IMR-90 (cell line): ENCODE measurements around the gene GPSM3. TPM values are rescaled to one million over a fixed set of nuclear protein-coding genes. Genes with fewer than 3 reads are reported as not detected.

Experiments
- ATAC-seq: fragments of 200-7000 bp; cut with Tn5 transposase; 2 replicates; pipeline ENCODE4 v1.9.1; 2020; ENCODE audit warnings: low read depth, mild to moderate bottlenecking, moderate library complexity
- BruUV-seq: library from RNA; stranded (reverse); fragments of 400-500 nt; replicated peaks from 2 replicates; lab custom pipeline; 2021; lab: Mats Ljungman, UMichigan
- CTCF ChIA-PET: fragments of 300-600 bp; formaldehyde crosslinking; extraction: SDS; loops from one replicate; lab custom pipeline; 2021; ENCODE audit warnings: antibody characterized with exemption; lab: Yijun Ruan, JAX
- POLR2A ChIA-PET: fragments of 300-600 bp; sonication (Branson Sonifier 250); formaldehyde crosslinking; loops from one replicate; lab custom pipeline; 2022; ENCODE audit warnings: antibody characterized with exemption; ENCODE audit not compliant: unreplicated experiment; lab: Charles Lee
- DNase-seq: peaks from one replicate; pipeline ENCODE4 v3.0.0; 2013
- H2AFZ ChIP-seq: replicated peaks from 2 replicates; pipeline ENCODE3; 2013; ENCODE audit warnings: low read length, mild to moderate bottlenecking; ENCODE audit not compliant: poor library complexity
- H2AK5ac ChIP-seq: 2 replicates; pipeline ENCODE4 v1.6.1; 2013; ENCODE audit warnings: low read depth, low read length, inconsistent platforms
- H2AK9ac ChIP-seq: replicated peaks from 2 replicates; pipeline ENCODE3; 2013; ENCODE audit warnings: mild to moderate bottlenecking, low read depth, low read length, moderate library complexity; ENCODE audit not compliant: poor library complexity
- H2BK120ac ChIP-seq: 2 replicates; pipeline ENCODE4 v1.6.1; 2013; ENCODE audit warnings: low read depth, low read length, inconsistent platforms
- H2BK15ac ChIP-seq: 3 replicates; pipeline ENCODE4 v1.6.1; 2013; ENCODE audit warnings: low read depth, low read length, inconsistent platforms
- H2BK20ac ChIP-seq: 2 replicates; pipeline ENCODE4 v1.6.1; 2013; ENCODE audit warnings: low read depth, mild to moderate bottlenecking, inconsistent platforms, low read length, moderate library complexity
- H2BK5ac ChIP-seq: 2 replicates; pipeline ENCODE4 v1.6.1; 2013; ENCODE audit warnings: mild to moderate bottlenecking, low read depth, low read length, inconsistent platforms; ENCODE audit not compliant: poor library complexity, severe bottlenecking
- H3K14ac ChIP-seq: replicated peaks from 2 replicates; pipeline ENCODE4 v1.6.1; 2013; ENCODE audit warnings: low read depth, low read length, inconsistent platforms
- H3K18ac ChIP-seq: 2 replicates; pipeline ENCODE4 v1.6.1; 2013; ENCODE audit warnings: low read depth, low read length, control low read depth
- H3K23ac ChIP-seq: 2 replicates; pipeline ENCODE4 v1.6.1; 2013; ENCODE audit warnings: low read depth, low read length, inconsistent platforms
- H3K27ac ChIP-seq: 2 replicates; pipeline ENCODE4 v1.5.1; 2013; ENCODE audit warnings: mild to moderate bottlenecking, control low read depth, low read length; ENCODE audit not compliant: insufficient read depth
- H3K27me3 ChIP-seq: 2 replicates; pipeline ENCODE4 v1.6.1; 2013; ENCODE audit warnings: low read length; ENCODE audit not compliant: control insufficient read depth, insufficient read depth
- H3K36me3 ChIP-seq: 2 replicates; pipeline ENCODE4 v1.6.1; 2013; ENCODE audit warnings: low read length, mixed read lengths; ENCODE audit not compliant: control insufficient read depth, insufficient read depth
- H3K4ac ChIP-seq: 2 replicates; pipeline ENCODE4 v1.6.1; 2013; ENCODE audit warnings: low read depth, low read length, inconsistent platforms
- H3K4me1 ChIP-seq: 2 replicates; pipeline ENCODE4 v1.6.1; 2013; ENCODE audit warnings: low read length, mixed read lengths; ENCODE audit not compliant: control insufficient read depth, insufficient read depth
- H3K4me2 ChIP-seq: 2 replicates; pipeline ENCODE4 v1.6.1; 2013; ENCODE audit warnings: low read depth, mild to moderate bottlenecking, control low read depth, low read length, moderate library complexity
- H3K4me3 ChIP-seq: 2 replicates; pipeline ENCODE4 v1.5.1; 2013; ENCODE audit warnings: low read depth, mild to moderate bottlenecking, control low read depth, low read length, moderate library complexity; ENCODE audit not compliant: insufficient read depth
- H3K56ac ChIP-seq: 2 replicates; pipeline ENCODE4 v1.6.1; 2013; ENCODE audit warnings: low read length, inconsistent platforms; ENCODE audit not compliant: insufficient read depth; ENCODE audit errors: extremely low read depth
- H3K79me1 ChIP-seq, 2 experiments: 2 replicates each; pipeline ENCODE4 v1.6.1; 2013; ENCODE audit warnings: low read length in 2 of 2, inconsistent platforms in 1 of 2, low read depth in 1 of 2
- H3K9ac ChIP-seq: 2 replicates; pipeline ENCODE4 v1.6.1; 2013; ENCODE audit warnings: low read depth, low read length, control low read depth
- H3K9me1 ChIP-seq: 2 replicates; pipeline ENCODE4 v1.6.1; 2013; ENCODE audit warnings: low read length, inconsistent platforms; ENCODE audit not compliant: insufficient read depth
- H3K9me3 ChIP-seq: 2 replicates; pipeline ENCODE4 v1.6.1; 2013; ENCODE audit warnings: low read length; ENCODE audit not compliant: control insufficient read depth, insufficient read depth
- H4K20me1 ChIP-seq: 2 replicates; pipeline ENCODE4 v1.6.1; 2013; ENCODE audit warnings: low read length, inconsistent platforms; ENCODE audit not compliant: insufficient read depth
- H4K5ac ChIP-seq: 2 replicates; pipeline ENCODE4 v1.6.1; 2013; ENCODE audit warnings: mild to moderate bottlenecking, low read depth, low read length, control low read depth
- H4K8ac ChIP-seq, 2 experiments: 2 replicates each; pipeline ENCODE4 v1.6.1; 2013; ENCODE audit warnings: low read depth in 2 of 2, low read length in 2 of 2, control low read depth in 1 of 2, inconsistent platforms in 1 of 2
- H4K91ac ChIP-seq: 2 replicates; pipeline ENCODE4 v1.6.1; 2013; ENCODE audit warnings: low read depth, low read length, inconsistent platforms; ENCODE audit not compliant: insufficient read depth
- MAZ ChIP-seq: IDR thresholded peaks from 2 replicates; pipeline ENCODE4 v1.6.1; 2012; ENCODE audit warnings: low read depth, mild to moderate bottlenecking, low read length, improper control_type of control experiment, moderate library complexity, borderline replicate concordance
- NFE2L2 ChIP-seq: fragments of 150-350 bp; IDR thresholded peaks from 2 replicates; pipeline ENCODE4 v1.6.1; 2016; ENCODE audit warnings: low read depth, mild to moderate bottlenecking, low read length
- WGBS, 2 experiments: methylation state at CpG; one replicate each; pipeline versions ENCODE4 v1.1.5 to v1.1.7; 2013; ENCODE audit warnings: missing lambda C conversion rate in 2 of 2; ENCODE audit not compliant: insufficient read length in 1 of 2; ENCODE audit errors: extremely low coverage in 2 of 2; 5-methylcytosine and 5-hydroxymethylcytosine counted together
- dilution Hi-C: fragments of 300-500 bp; cut with HindIII; formaldehyde crosslinking; loops from one replicate; pipeline ENCODE4 v1.14.3; 2018; ENCODE audit warnings: low sequenced_read_pairs; ENCODE audit not compliant: unreplicated experiment
- in situ Hi-C: fragments of 300-500 bp; cut with MboI; formaldehyde crosslinking; loops from 3 replicates; pipeline ENCODE4 v1.14.3; 2019; ENCODE audit warnings: low sequenced_read_pairs, inconsistent platforms, mixed read lengths
- intact Hi-C: fragments of 100-400 bp; cut with micrococcal nuclease; formaldehyde crosslinking; loops from 2 replicates; pipeline ENCODE4 v1.10.0; 2022
- polyA plus RNA-seq, 3 experiments: library from polyadenylated mRNA; depleted of rRNA; stranded (reverse); fragments of >200 nt; gene quantifications; 2 replicates each; pipeline ENCODE4 v1.2.3, GENCODE V29; 2012; ENCODE audit warnings: low replicate concordance in 1 of 3
- total RNA-seq: library from RNA; depleted of rRNA; stranded (reverse); fragments of >200 nt; gene quantifications from 2 replicates; pipeline ENCODE4 v1.2.3, GENCODE V29; 2012
- TF ChIP-seq, protein P1 (sequence below): fragments of 150-350 bp; IDR thresholded peaks from 2 replicates; pipeline ENCODE4 v1.6.1; 2017; ENCODE audit warnings: mild to moderate bottlenecking, antibody characterized with exemption, low read length, low read depth

Gene GPSM3
- total and polyA plus RNA-seq, 2 of the 4 experiments (the other 2 are of a cell fraction) = 3.0 to 9.8 TPM

DNA sequence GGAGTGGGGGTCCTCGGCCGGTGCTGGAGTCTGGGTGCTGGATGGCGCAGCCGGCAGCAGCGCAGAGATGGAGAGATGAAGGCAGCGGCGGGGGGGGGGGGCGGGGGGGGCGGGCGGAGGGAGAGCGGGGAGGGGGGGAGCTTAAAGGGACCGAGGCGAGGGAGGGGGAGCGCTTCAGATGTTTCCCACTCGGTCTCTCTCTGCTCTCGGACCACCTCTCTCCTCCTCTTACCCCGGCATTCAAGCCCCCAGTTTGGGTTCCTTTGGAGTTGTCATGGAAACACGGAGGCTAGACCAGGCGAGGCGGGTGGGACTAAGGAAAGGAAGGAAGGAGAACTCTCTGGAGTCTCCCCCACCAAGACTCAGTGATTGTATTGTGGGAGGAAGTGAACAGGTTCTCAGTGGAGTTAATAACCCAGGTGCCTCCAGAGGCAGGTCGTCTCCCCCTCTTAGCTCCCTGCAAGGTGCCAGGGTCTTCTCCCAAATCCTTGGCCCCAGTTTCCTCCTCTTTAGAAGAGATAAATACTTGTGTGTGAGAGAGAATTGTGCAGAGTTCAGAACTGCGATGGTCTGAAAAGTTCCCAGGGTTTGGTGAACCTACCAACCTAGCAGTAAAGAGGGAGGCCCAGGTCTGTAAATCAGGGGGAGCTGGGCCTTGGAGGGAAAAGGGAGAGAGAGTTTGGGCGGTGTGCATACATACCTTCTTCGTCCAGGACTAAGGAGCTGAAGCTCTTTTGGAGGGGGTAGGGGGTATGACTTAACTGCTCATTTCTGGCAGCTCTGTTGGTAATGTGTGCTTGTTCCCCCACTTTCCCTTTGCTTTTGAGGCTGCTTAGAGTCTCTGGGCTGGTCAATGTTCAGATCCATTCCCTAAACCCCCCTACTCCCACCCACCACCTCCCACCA is 40.3 kb downstream of the GPSM3 start, which contains the start of gene PRRT1:
Gene PRRT1, minus strand, starts transcription at position 77 of the 906 bp plus-strand sequence. CDS start 112 bp downstream, outside the sequence.
- ChIA-PET POLR2A (interaction anchor here (0.7 kb wide), 1 partner anchor 16 kb away, joined by 6 read pairs; no protein-coding TSS in a partner anchor), CTCF (no interaction called here)
- H3K9me3 ChIP-seq = peaks cover 2% of the 10 kb centered on the region; the same call in 1 of the 2 replicates
- H2AK5ac ChIP-seq = peak within 1 kb of the TSS; percentile 80
- peak within 1 kb of the TSS; percentile 70 for H3K9ac ChIP-seq
- peak within 1 kb of the TSS; percentile 82 for H3K14ac ChIP-seq
- peak within 1 kb of the TSS; percentile 78 for H2BK120ac ChIP-seq
- H3K23ac ChIP-seq = peak within 1 kb of the TSS; percentile 96
- H4K20me1 ChIP-seq = no peaks in the 10 kb centered on the region
- H4K5ac ChIP-seq = peak within 1 kb of the TSS; percentile 87
- BruUV-seq = no TSS peak
- dilution Hi-C loops = no loop called here
- peak within 1 kb of the TSS; percentile 96 for H2AFZ ChIP-seq
- H3K4me1 ChIP-seq = peaks cover 23% of the 10 kb centered on the region
- DNase-seq = no peak
- TF ChIP-seq, protein P1, sequence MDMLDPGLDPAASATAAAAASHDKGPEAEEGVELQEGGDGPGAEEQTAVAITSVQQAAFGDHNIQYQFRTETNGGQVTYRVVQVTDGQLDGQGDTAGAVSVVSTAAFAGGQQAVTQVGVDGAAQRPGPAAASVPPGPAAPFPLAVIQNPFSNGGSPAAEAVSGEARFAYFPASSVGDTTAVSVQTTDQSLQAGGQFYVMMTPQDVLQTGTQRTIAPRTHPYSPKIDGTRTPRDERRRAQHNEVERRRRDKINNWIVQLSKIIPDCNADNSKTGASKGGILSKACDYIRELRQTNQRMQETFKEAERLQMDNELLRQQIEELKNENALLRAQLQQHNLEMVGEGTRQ = no peak
- TF ChIP-seq NFE2L2 (no peak), MAZ (0 out of 2 replicates have a peak, but pooled peaks have one; percentile 7)
- peak within 1 kb of the TSS; percentile 81 for H2BK5ac ChIP-seq
- 0 out of 2 replicates have a peak, but pooled peaks cover 4% of the 10 kb centered on the region for H3K9me1 ChIP-seq
- peak within 1 kb of the TSS; percentile 67 for H3K4me3 ChIP-seq
- H2AK9ac ChIP-seq = peak within 1 kb of the TSS; percentile 80
- H3K36me3 ChIP-seq = peaks cover 4% of the 10 kb centered on the region; the same call in 1 of the 2 replicates
- peaks cover 14% of the 10 kb centered on the region for H3K27me3 ChIP-seq
- no peak within 1 kb of the TSS for H3K56ac ChIP-seq
- H3K18ac ChIP-seq = peak within 1 kb of the TSS; percentile 26; the same call in 1 of the 2 replicates
- H3K79me1 ChIP-seq = peaks cover 6 to 34% of the 10 kb centered on the region in 2 experiments
- intact Hi-C loops = loop anchor here (2.0 to 10.0 kb wide), 3 partner anchors 25 to 250 kb away; partner anchors contain the start of genes AGPAT1 and ZBTB12
- WGBS, 2 experiments = no CpG with 5 or more reads among the region's 24 CpGs
- peak within 1 kb of the TSS; percentile 59; the same call in 2 of the 3 replicates for H2BK15ac ChIP-seq
- H3K27ac ChIP-seq = peak within 1 kb of the TSS; percentile 84; the same call in 1 of the 2 replicates
- in situ Hi-C loops = no loop called here
- H3K4ac ChIP-seq = peak within 1 kb of the TSS; percentile 84
- H2BK20ac ChIP-seq = peak within 1 kb of the TSS; percentile 57
- peak within 1 kb of the TSS; percentile 73 for H4K91ac ChIP-seq
- peak within 1 kb of the TSS; percentile 85 for H3K4me2 ChIP-seq
- no peak for ATAC-seq
- peak within 1 kb of the TSS; percentile 75 to 96 for H4K8ac ChIP-seq
